SU-DHL-6 (cell line): ENCODE results near the gene ZIC3.

Source experiments
- EZH2phosphoT487 ChIP-seq: fragments of 200-600 bp; sonication (generic), shearing (Covaris generic); conservative IDR thresholded peaks from 2 replicates; pipeline ENCODE4 v1.6.1; 2018; ENCODE audit warnings: mild to moderate bottlenecking, antibody characterized with exemption, low read length, moderate library complexity, mixed read lengths
- TF ChIP-seq, protein P1 (sequence below): fragments of 200-600 bp; sonication (generic); IDR thresholded peaks from one replicate; pipeline ENCODE4 v1.5.1; 2017; ENCODE audit warnings: antibody characterized with exemption, mild to moderate bottlenecking, low read length, moderate library complexity; ENCODE audit not compliant: insufficient read depth, poor library complexity, severe bottlenecking

DNA sequence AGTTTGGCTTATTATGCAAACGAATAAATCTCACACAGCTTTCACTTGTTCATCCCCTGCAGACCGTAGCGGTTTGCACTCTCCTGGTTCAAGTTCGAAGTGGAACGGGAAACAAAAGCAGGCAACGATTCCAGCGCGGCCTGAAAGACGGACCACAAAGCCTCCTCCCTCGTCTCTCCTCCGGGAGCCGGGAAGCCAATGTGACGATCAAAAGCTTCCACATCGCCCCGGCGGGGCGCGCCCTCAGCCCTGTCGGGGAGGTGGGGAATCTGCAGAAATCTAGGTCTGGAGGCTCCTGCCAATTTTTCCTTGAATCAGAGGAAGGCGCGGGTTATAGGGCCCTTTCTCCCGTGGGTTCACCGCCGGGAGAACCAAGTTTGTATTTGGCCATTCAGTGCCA, 16.9 kb upstream of the ZIC3 start:
- TF ChIP-seq, protein P1, sequence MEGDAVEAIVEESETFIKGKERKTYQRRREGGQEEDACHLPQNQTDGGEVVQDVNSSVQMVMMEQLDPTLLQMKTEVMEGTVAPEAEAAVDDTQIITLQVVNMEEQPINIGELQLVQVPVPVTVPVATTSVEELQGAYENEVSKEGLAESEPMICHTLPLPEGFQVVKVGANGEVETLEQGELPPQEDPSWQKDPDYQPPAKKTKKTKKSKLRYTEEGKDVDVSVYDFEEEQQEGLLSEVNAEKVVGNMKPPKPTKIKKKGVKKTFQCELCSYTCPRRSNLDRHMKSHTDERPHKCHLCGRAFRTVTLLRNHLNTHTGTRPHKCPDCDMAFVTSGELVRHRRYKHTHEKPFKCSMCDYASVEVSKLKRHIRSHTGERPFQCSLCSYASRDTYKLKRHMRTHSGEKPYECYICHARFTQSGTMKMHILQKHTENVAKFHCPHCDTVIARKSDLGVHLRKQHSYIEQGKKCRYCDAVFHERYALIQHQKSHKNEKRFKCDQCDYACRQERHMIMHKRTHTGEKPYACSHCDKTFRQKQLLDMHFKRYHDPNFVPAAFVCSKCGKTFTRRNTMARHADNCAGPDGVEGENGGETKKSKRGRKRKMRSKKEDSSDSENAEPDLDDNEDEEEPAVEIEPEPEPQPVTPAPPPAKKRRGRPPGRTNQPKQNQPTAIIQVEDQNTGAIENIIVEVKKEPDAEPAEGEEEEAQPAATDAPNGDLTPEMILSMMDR: no peak
- TF ChIP-seq EZH2phosphoT487: no peak
